Effector CD8-positive, alpha-beta T cell (primary cell): ENCODE measurements around the gene RSKR.
"Not testable (repeated sequence)": the region's sequence is repeated elsewhere in the genome, so short reads cannot be mapped to it uniquely, and the experiment has no call there.

Experiments used
- DNase-seq: peaks from one replicate; lab custom pipeline; 2025; lab: John Stamatoyannopoulos, UW

Gene RSKR

GRCh38 chr17:28622186-28622585 lies 8.2 kb upstream of the RSKR start:
- DNase-seq: no peak

- no peak for DNase-seq
These were observed 6.0 kb upstream of the RSKR start for GRCh38 chr17:28620010-28620409.

GRCh38 chr17:28618464-28618863 lies 4.5 kb upstream of the RSKR start:
- DNase-seq: no peak

GRCh38 chr17:28616281-28616680 lies 2.3 kb upstream of the RSKR start:
- no peak for DNase-seq

GRCh38 chr17:28615260-28615940 lies 1.4 kb upstream of the RSKR start:
- no peak for DNase-seq

GRCh38 chr17:28612936-28613872 lies 781 bp downstream of the RSKR start:
- DNase-seq: peak; percentile 3

GRCh38 chr17:28612531-28612930 lies 1.5 kb downstream of the RSKR start:
- no peak for DNase-seq

- DNase-seq: no peak
These were observed 3.6 kb downstream of the RSKR start for GRCh38 chr17:28610376-28610775.

GRCh38 chr17:28604031-28604430 lies 10.0 kb downstream of the RSKR start:
- not testable (repeated sequence) for DNase-seq

GRCh38 chr17:28599311-28600184 lies 14.4 kb downstream of the RSKR start:
- DNase-seq: peak; percentile 28

- DNase-seq: peak; percentile 90
These were observed 15.1 kb downstream of the RSKR start, which contains the start of gene SPAG5 for GRCh38 chr17:28598799-28599310. SPAG5 (minus strand) TSS chr17:28599025; CDS start chr17:28598946, 79 bp downstream.

GRCh38 chr17:28598389-28598788 lies 15.6 kb downstream of the RSKR start:
- DNase-seq: no peak

GRCh38 chr17:28597606-28598383 lies 16.2 kb downstream of the RSKR start:
- no peak for DNase-seq

GRCh38 chr17:28592260-28592659 lies 21.7 kb downstream of the RSKR start:
- no peak for DNase-seq

GRCh38 chr17:28585851-28586250 lies 28.1 kb downstream of the RSKR start:
- no peak for DNase-seq

GRCh38 chr17:28584434-28584833 lies 29.6 kb downstream of the RSKR start:
- DNase-seq: no peak

- no peak for DNase-seq
These were observed 31.5 kb downstream of the RSKR start for GRCh38 chr17:28582513-28582912.

- no peak for DNase-seq
These were observed 33.0 kb downstream of the RSKR start for GRCh38 chr17:28580959-28581358.

GRCh38 chr17:28579526-28579925 lies 34.5 kb downstream of the RSKR start:
- DNase-seq: no peak

GRCh38 chr17:28578246-28579195 lies 35.5 kb downstream of the RSKR start:
- DNase-seq: no peak
